Mammary epithelial cell (primary cell): Measurements from ENCODE around the gene COL6A1.

Source experiments
- EZH2 ChIP-seq: IDR thresholded peaks from 2 replicates; pipeline ENCODE4 v1.6.1; 2012; ENCODE audit warnings: low read length, inconsistent platforms, borderline replicate concordance
- TF ChIP-seq, protein P1 (sequence below), 2 donors: IDR thresholded peaks in 1 of 2; conservative IDR thresholded peaks in 1 of 2; 2 replicates each; pipeline ENCODE4 v1.5.1; 2011 to 2012; ENCODE audit warnings: inconsistent platforms in 2 of 2, low read length in 2 of 2, mild to moderate bottlenecking in 2 of 2, control low read depth in 1 of 2, low read depth in 1 of 2; ENCODE audit not compliant: insufficient read depth in 1 of 2; ENCODE audit errors: extremely low read depth in 1 of 2

DNA sequence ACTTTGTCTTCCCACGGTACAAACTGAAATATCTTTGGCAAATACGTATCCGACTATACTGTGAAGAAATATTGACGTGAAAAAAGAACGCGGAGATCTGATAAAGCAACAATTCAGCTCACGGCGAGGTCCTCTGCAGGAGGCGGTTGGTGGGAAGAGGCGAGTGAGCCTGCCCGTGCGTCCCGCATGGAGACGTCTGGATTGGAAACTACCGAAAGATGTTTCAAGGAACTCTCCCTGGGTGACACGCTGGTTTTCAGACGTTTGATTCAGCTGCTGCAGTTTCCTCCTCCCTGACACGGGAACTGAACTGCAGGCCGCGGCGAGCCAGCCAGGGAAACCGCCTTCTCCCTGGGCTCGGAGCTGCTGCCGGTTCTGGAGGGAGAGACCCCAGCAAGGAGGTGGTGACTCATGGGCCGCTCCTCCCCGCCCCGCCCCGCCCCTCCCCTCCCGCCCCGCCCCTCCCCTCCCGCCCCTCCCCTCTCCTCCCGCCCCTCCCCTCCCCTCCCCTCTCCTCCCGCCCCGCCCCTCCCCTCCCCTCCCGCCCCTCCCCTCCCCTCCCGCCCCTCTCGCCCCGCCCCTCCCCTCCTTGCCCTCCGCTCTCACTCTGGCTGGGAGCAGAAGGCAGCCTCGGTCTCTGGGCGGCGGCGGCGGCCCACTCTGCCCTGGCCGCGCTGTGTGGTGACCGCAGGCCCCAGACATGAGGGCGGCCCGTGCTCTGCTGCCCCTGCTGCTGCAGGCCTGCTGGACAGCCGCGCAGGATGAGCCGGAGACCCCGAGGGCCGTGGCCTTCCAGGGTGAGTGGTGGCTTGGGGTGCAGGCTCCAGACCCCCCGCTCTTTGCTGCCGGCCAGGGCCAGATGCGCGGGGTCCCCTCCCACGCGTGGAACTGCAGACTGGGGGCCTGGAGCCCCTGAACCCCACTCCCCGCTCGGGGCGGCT, at the start of gene COL6A1:
- TF ChIP-seq, protein P1, sequence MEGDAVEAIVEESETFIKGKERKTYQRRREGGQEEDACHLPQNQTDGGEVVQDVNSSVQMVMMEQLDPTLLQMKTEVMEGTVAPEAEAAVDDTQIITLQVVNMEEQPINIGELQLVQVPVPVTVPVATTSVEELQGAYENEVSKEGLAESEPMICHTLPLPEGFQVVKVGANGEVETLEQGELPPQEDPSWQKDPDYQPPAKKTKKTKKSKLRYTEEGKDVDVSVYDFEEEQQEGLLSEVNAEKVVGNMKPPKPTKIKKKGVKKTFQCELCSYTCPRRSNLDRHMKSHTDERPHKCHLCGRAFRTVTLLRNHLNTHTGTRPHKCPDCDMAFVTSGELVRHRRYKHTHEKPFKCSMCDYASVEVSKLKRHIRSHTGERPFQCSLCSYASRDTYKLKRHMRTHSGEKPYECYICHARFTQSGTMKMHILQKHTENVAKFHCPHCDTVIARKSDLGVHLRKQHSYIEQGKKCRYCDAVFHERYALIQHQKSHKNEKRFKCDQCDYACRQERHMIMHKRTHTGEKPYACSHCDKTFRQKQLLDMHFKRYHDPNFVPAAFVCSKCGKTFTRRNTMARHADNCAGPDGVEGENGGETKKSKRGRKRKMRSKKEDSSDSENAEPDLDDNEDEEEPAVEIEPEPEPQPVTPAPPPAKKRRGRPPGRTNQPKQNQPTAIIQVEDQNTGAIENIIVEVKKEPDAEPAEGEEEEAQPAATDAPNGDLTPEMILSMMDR (conservative IDR thresholded peaks at IDR 0.05 in 1 of 2, IDR thresholded peaks at IDR 0.05 in 1 of 2; ENCODE audit: extremely low read depth in 1 of 2, insufficient read depth in 1 of 2, low read depth in 1 of 2, low read length in 2 of 2), result no peak
- no peak for TF ChIP-seq EZH2
